NCI-H2171 treated with DMSO at 0.1 percent for 48 hours (cell line): ENCODE data around the gene ZC3H18.
A peak's percentile ranks its signal among the peaks of the same experiment; 100 is the strongest.
"Not testable (repeated sequence)": the region's sequence is repeated elsewhere in the genome, so short reads cannot be mapped to it uniquely, and the experiment has no call there.

Experiments
- DNase-seq: peaks from one replicate; lab custom pipeline; 2025; lab: John Stamatoyannopoulos, UW

The ZC3H18 gene

GRCh38 chr16:88606148-88606757 is 36.0 kb downstream of the ZC3H18 start:
- no peak for DNase-seq

DNA sequence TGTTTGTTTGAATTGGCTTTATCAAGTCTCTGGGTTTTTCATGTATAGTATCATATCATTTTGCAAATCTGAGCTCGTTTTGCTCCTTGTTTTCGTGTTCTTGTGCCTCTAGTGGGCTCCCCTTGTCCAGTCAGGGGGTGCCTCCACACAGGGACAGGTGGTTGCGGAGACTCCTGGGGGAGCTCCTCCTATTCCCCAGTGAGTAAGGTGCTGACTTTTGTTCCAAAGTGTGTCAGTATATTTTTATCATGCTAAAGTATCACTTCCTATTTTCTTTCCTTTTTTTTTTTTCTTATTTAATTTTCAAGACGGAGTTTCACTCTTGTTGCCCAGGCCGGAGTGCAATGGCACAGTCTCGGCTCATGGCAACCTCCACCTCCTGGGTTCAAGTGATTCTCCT is 37.9 kb downstream of the ZC3H18 start:
- DNase-seq, result no peak

DNA sequence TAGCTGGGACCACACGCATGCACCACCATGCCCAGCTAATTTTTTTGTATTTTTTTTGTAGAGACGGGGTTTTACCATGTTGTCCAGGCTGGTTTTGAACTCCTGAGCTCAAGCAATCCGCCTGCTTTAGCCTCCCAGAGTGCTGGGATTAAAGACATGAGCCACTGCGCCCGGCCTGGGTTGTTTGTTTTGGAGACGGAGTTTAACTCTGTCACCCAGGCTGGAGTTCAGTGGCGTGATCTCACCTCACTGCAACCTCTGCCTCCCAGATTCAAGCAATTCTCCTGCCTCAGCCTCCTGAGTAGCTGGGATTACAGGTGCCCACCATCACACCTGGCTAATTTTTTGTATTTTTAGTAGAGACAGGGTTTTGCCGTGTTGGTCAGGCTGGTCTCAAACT is 39.2 kb downstream of the ZC3H18 start:
- not testable (repeated sequence) for DNase-seq

GRCh38 chr16:88610080-88610479 is 39.9 kb downstream of the ZC3H18 start:
- no peak for DNase-seq

DNA sequence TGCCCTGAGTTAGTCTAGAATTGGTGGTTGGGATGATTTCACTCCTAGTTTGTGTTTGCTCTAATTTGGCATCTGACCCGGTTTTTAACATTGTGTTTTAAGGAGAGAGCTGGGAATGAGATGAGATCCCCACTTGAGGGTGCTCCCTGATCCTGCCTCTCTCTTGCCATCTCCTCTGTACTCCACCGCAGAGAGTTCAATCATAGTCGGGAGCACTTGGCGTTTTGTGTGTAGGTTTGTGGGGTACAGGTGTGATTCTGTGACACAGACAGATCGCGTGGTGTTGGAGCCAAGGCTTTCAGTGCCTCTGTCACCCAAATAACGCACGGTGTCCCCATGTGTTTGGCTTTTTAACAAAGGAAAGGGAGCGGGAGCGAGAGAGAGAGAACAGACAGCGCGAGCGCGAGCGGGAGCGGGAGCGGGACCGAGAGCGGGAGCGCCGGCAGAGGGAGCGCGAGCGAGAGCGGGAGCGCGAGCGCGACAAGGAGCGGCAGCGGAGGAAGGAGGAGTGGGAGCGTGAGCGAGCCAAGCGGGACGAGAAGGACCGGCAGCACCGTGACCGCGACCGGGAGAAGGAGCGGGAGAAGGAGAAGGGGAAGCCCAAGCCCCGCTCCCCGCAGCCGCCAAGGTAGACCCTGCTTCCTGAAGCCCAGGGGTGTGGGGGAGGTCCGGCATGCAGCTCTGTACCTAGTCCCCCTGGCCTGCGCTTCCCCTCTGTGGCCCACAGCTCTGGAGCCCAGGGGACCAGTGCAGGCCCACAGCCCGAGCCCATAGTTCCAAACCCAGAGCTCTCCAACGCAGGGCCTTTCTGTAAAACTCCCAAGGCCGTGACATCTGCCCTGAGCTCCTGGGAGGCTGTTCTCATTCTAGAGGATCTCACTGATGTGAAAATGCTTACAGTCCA is 41.0 kb downstream of the ZC3H18 start:
- DNase-seq, result no peak

DNA sequence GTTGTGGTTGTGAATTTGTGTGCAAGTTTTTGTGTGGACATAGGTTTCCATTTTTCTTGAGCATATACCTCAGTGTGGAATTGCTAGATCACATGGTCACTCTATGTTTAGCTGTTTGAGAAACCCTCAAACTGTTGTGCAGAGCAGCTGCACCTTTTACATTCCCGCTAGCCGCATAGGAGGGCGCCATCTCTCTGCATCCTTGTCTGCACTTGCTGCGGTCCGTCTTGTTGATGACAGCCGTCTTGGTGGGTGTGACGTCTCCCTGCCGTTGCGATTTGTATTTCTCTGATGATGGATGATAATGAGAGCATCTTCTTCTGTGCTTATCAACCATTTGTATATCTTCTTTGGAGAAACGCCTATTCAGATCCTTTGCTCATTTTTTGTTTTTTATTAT is 43.1 kb downstream of the ZC3H18 start:
- no peak for DNase-seq

DNA sequence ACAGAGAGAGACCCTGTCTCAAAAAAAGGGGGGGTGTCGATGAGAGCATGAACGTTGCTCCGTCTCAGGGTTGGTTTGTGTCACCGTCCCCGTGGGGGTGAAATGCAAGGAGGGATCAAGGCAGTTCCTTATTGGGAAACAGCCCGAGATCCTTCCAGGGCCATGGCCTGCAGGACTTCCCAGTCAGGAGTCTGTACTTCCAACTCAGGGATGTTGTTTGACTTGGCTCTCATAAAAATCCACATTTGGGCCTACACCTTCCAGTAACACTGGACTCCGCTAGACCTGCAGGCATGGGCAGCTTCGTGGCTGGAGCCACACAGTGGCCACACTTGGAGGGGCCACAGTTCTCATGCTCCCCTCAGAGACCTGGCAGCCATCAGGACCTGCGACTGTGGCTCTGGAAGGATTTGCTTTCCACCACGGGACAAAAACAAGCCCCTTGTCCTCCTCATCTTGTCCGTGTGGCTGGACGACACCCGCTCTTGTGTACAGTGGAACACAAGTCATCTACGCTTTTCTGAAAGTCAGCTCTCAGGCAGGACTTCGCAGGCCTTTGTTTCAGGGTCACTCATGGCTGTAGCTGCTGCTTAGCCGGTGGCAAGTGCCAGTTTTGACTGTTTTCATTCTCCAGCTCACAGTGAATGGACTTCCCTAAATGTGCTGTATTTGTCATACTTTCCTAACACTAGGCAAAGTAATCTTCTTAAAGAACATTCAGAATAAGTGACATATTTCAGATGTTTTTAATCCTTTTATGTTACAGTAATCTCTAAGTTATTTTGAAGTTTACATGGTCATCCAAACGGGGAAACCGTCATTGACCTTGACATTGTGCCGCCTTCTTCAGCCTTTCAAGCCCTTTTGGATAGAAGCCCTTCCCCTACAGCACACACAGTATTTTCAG is 44.0 kb downstream of the ZC3H18 start:
- no peak for DNase-seq

DNA sequence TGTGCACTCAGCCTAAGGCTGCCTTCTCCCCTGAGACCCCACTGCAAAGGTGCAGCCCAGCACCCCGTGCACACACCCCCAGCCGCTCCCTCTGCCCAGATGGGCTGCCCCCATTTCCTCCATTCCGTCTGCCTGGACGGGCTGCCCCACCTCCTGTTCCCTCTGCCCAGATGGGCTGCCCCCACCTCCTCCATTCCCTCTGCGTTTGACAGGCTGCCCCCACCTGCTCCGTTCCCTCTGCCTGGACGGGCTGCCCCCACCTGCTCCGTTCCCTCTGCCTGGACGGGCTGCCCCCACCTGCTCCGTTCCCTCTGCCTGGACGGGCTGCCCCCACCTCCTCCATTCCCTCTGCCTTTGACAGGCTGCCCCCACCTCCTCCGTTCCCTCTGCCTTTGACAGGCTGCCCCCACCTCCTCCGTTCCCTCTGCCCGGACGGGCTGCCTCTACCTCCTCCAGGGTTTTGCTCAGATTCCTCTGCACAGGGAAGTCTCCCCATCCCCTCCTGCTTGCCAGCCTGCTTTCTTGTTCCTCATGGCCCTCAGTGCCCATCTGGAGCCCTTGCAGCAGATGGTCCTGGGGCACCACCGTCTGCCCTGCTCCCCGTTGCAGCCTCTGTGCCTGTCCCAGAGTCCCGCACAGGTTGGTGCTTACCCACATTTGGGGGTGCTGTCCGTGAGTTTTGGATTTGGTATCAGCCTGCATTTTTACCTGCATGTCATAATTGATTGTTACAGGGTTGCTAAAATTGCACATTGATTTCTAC is 44.8 kb downstream of the ZC3H18 start:
- DNase-seq, result peak; percentile 77

GRCh38 chr16:88616320-88616719 is 46.1 kb downstream of the ZC3H18 start:
- DNase-seq, result no peak

- DNase-seq, result no peak
Measured at GRCh38 chr16:88616736-88617135, 46.5 kb downstream of the ZC3H18 start.

GRCh38 chr16:88617268-88618031 is 47.2 kb downstream of the ZC3H18 start:
- no peak for DNase-seq

DNA sequence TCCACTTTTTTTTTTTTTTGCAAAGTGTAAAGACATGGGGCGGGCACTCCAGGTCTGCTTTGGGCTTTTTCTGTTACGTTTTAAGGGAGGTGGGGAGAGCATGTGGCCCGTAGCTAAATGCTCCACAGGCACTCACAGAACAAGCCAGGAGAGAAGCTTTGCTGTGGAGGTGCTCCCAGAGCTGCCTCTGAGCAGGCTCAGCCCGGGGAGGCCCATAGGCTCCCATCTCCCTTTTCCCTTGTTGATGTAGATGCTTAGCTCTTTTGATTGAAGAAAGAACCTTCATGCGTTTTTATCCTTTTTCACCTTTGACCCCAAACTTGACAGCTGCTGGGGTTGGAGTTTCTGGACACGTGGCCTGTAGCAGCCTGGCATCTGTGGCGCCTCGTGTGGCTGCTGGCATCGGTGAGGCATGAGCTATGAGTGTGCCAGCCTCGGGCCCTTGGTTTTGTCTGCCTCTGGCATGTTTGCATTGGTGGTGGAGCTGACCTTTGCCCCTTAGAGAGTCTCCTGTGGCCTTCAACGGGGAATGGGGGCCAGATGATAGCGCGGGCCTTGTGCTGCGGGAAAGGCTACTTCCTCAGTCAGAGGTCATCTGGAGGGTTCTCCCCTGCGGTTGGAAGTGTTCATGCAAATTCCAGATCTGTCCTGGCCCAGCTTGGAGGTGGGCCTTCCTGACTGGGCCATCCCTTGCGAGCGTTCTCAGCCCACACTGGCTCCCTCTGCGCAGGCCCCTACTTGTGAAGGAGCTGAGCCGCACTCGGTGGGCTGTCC is 48.2 kb downstream of the ZC3H18 start:
- no peak for DNase-seq

DNA sequence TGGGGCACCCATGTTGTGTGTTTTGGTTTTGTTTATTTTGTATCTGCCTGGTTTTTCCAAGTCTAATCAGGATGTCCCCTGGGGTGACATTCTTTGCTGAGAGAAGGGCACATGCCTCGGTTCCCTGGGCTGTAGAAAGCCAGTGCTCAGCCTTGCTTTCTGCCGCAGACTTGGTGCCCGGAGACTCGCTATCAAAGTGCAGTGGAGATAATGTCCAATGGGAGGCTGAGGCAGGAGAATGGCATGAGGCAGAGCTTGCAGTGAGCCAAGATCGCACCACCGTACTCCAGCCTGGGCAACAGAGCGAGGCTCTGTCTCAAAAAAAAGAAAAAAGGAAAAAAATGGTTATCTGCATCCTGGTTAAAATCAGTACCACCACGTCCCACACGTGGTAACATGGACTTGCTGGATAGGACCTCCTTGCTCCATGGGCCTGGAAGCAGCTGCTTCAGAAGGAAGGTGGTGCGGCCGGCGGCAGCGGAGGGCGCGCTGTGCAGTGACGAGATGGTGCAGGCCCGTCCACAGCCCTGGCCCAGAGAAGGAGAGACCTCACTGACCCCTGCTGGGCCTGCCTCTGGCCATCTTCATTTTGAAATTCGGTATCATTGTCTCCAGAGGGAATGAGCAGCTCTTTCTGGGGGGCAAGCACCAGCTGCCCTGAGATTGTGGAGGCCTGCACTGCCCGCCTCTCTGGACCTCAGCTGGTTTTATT is 48.9 kb downstream of the ZC3H18 start:
- no peak for DNase-seq

GRCh38 chr16:88619859-88620815 is 49.9 kb downstream of the ZC3H18 start:
- DNase-seq, result no peak

- no peak for DNase-seq
Measured at GRCh38 chr16:88622125-88622524, 51.9 kb downstream of the ZC3H18 start.

GRCh38 chr16:88622866-88623265 is 52.7 kb downstream of the ZC3H18 start:
- no peak for DNase-seq

DNA sequence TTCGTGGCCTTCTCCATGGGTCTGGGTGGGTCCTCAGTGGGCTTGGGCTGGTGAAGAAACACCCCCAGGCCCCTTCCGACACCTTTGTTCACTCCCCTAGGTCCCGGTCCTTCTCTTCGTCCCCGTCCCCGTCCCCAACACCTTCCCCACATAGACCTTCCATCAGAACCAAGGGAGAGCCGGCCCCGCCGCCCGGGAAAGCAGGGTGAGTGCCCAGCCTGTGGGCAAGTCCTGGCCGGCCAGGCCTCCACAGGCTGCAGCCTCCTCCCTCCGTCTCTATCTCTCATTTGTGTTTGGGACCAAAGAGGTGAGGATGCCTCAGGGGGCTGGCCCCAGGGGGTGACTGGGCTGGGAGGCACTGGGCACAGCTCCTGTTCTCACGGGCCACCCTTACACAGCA is 53.7 kb downstream of the ZC3H18 start:
- DNase-seq, result no peak

- DNase-seq, result no peak
Measured at GRCh38 chr16:88624481-88624880, 54.3 kb downstream of the ZC3H18 start.
